ENCODE results near the gene LONRF3. TPM values are rescaled to one million over a fixed set of nuclear protein-coding genes. Genes with fewer than 3 reads are reported as not detected.

Gene LONRF3
- total RNA-seq, 1 experiment from 2014 or later, result 13.1 TPM

DNA sequence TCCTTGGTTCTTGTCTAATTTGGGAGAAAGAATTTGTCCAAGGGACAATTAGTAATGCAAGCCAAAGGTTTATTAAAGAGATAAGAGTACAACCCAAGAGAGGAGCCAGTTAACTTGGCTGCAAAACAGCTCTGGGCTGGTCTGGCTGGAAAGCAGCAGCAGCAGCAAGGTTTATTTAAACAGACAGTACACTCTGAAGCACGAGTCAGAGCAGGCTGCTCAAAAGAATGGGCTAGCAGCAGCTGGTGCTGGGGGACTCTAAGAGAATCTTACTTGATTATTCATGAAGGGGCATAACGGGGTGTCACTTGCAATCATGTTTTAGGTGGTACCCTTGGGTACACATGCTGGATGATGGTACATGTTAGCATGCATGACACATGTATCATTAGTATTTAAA lies 81.3 kb downstream of the LONRF3 start:
- intact Hi-C loops (cut with micrococcal nuclease; ENCODE audit: unreplicated experiment) (no loop called here), in situ Hi-C loops (cut with HindIII; ENCODE audit: low pct_unique_long_range_greater_than_20kb, low sequenced_read_pairs) (no loop called here)
- H3K36me3 ChIP-seq (ENCODE audit: control insufficient read depth, insufficient read depth, low read length), result no peaks in the 10 kb centered on the region
- no peaks in the 10 kb centered on the region for H3K9me3 ChIP-seq (ENCODE audit: control insufficient read depth, insufficient read depth, low read depth, low read length)
- no peak overlapping the region for H3K27ac ChIP-seq (ENCODE audit: low read length)
- ChIA-PET POLR2A (no interaction called here), CTCF (no interaction called here)
- TF ChIP-seq, protein P1, sequence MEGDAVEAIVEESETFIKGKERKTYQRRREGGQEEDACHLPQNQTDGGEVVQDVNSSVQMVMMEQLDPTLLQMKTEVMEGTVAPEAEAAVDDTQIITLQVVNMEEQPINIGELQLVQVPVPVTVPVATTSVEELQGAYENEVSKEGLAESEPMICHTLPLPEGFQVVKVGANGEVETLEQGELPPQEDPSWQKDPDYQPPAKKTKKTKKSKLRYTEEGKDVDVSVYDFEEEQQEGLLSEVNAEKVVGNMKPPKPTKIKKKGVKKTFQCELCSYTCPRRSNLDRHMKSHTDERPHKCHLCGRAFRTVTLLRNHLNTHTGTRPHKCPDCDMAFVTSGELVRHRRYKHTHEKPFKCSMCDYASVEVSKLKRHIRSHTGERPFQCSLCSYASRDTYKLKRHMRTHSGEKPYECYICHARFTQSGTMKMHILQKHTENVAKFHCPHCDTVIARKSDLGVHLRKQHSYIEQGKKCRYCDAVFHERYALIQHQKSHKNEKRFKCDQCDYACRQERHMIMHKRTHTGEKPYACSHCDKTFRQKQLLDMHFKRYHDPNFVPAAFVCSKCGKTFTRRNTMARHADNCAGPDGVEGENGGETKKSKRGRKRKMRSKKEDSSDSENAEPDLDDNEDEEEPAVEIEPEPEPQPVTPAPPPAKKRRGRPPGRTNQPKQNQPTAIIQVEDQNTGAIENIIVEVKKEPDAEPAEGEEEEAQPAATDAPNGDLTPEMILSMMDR (IDR thresholded peaks at IDR 0.05), result no peak
- TF ChIP-seq POLR2AphosphoS5 (IDR thresholded peaks at IDR 0.05; ENCODE audit: low read depth, low read length) (no peak), TCF7L2 (IDR thresholded peaks at IDR 0.05; ENCODE audit: low read depth, low read length) (no peak), SIN3A (IDR thresholded peaks at IDR 0.05; ENCODE audit: borderline replicate concordance, insufficient read depth, low read depth, low read length) (no peak)
- TF ChIP-seq, protein P2, sequence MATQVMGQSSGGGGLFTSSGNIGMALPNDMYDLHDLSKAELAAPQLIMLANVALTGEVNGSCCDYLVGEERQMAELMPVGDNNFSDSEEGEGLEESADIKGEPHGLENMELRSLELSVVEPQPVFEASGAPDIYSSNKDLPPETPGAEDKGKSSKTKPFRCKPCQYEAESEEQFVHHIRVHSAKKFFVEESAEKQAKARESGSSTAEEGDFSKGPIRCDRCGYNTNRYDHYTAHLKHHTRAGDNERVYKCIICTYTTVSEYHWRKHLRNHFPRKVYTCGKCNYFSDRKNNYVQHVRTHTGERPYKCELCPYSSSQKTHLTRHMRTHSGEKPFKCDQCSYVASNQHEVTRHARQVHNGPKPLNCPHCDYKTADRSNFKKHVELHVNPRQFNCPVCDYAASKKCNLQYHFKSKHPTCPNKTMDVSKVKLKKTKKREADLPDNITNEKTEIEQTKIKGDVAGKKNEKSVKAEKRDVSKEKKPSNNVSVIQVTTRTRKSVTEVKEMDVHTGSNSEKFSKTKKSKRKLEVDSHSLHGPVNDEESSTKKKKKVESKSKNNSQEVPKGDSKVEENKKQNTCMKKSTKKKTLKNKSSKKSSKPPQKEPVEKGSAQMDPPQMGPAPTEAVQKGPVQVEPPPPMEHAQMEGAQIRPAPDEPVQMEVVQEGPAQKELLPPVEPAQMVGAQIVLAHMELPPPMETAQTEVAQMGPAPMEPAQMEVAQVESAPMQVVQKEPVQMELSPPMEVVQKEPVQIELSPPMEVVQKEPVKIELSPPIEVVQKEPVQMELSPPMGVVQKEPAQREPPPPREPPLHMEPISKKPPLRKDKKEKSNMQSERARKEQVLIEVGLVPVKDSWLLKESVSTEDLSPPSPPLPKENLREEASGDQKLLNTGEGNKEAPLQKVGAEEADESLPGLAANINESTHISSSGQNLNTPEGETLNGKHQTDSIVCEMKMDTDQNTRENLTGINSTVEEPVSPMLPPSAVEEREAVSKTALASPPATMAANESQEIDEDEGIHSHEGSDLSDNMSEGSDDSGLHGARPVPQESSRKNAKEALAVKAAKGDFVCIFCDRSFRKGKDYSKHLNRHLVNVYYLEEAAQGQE (IDR thresholded peaks at IDR 0.05; ENCODE audit: insufficient read depth in 1 of 2, low read depth in 2 of 2, low read length in 1 of 2), result no peak
- no peak overlapping the region for H3K4me3 ChIP-seq (ENCODE audit: low read depth in 2 of 2, low read length in 2 of 2)
- H3K4me1 ChIP-seq (ENCODE audit: control insufficient read depth, insufficient read depth, low read length), result no peaks in the 10 kb centered on the region; the same call in 1 of the 2 replicates
- H3K27me3 ChIP-seq (ENCODE audit: control insufficient read depth, insufficient read depth, low read length), result no peaks in the 10 kb centered on the region
- ATAC-seq (peak; percentile 76), DNase-seq (ENCODE audit: low read depth, low spot score) (no peak)
- BruUV-seq (replicated peaks), result no TSS peak

DNA sequence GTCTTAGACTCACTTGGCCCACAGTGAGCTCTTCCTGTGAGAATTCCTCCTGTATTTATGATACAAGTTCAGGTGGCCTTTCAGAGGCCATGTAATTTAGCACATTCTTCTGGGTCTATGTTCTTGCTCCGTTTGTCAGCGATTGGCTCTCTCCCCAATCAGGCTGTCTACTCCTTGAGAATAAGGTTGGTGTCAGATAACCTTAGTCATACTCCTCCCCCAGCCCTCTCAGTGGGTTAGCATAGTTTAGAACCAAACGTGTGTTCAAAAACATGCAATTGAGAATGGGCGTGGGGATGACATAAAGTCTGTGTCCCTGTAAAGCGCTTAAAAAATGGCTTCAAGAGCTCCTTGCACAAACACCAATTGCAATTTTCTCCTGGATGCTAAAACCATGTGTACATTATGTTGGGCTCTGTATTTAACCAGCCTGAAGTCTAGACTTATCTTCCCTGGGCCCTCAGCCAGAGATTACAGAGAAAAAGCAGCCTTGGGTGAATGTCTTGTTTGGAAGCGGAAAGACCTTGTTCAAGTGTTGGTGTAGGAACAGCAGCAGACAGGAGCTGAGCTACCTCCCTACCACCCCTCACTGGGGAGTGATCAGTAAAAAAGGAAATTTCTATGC lies 88.4 kb downstream of the LONRF3 start:
- no TSS peak for BruUV-seq (replicated peaks)

More for the DNA sequence above, 88.4 kb downstream of the LONRF3 start:
- no peaks in the 10 kb centered on the region for H3K27me3 ChIP-seq (ENCODE audit: control insufficient read depth, insufficient read depth, low read length)
- intact Hi-C loops (cut with micrococcal nuclease; ENCODE audit: unreplicated experiment) (no loop called here), in situ Hi-C loops (cut with HindIII; ENCODE audit: low pct_unique_long_range_greater_than_20kb, low sequenced_read_pairs) (no loop called here)
- H3K4me3 ChIP-seq (ENCODE audit: low read depth in 2 of 2, low read length in 2 of 2), result no peak overlapping the region
- DNase-seq (ENCODE audit: low read depth, low spot score) (no peak), ATAC-seq (no peak)
- H3K27ac ChIP-seq (ENCODE audit: low read length), result no peak overlapping the region
- H3K9me3 ChIP-seq (ENCODE audit: control insufficient read depth, insufficient read depth, low read depth, low read length), result no peaks in the 10 kb centered on the region
- POLR2A ChIA-PET, result no interaction called here
- H3K36me3 ChIP-seq (ENCODE audit: control insufficient read depth, insufficient read depth, low read length), result no peaks in the 10 kb centered on the region
- no peak for TF ChIP-seq POLR2AphosphoS5 (IDR thresholded peaks at IDR 0.05; ENCODE audit: low read depth, low read length)
- TF ChIP-seq SIN3A (IDR thresholded peaks at IDR 0.05; ENCODE audit: borderline replicate concordance, insufficient read depth, low read depth, low read length), result no peak
- TF ChIP-seq TCF7L2 (IDR thresholded peaks at IDR 0.05; ENCODE audit: low read depth, low read length), result no peak
- TF ChIP-seq, protein P1 (IDR thresholded peaks at IDR 0.05), result no peak
- TF ChIP-seq, protein P2 (IDR thresholded peaks at IDR 0.05; ENCODE audit: insufficient read depth in 1 of 2, low read depth in 2 of 2, low read length in 1 of 2), result no peak
- CTCF ChIA-PET, result interaction anchor here (0.6 kb wide), 1 partner anchor 9 kb away, joined by 4 read pairs; no protein-coding TSS in a partner anchor
- H3K4me1 ChIP-seq (ENCODE audit: control insufficient read depth, insufficient read depth, low read length), result peaks cover 4% of the 10 kb centered on the region; the same call in 1 of the 2 replicates
